Kidney glomerular epithelial cell (primary cell): ENCODE measurements around the gene OR52B6.
"Not testable (repeated sequence)": the region's sequence is repeated elsewhere in the genome, so short reads cannot be mapped to it uniquely, and the experiment has no call there.

Experiments
- DNase-seq: peaks from one replicate; lab custom pipeline; 2025; lab: John Stamatoyannopoulos, UW

The OR52B6 gene, protein sequence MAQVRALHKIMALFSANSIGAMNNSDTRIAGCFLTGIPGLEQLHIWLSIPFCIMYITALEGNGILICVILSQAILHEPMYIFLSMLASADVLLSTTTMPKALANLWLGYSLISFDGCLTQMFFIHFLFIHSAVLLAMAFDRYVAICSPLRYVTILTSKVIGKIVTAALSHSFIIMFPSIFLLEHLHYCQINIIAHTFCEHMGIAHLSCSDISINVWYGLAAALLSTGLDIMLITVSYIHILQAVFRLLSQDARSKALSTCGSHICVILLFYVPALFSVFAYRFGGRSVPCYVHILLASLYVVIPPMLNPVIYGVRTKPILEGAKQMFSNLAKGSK

GRCh38 chr11:5580577-5580976 lies at the start of gene OR52B6:
Gene OR52B6 (plus strand): TSS chr11:5580877. CDS start chr11:5580877, 0 bp downstream.
- no peak for DNase-seq

DNA sequence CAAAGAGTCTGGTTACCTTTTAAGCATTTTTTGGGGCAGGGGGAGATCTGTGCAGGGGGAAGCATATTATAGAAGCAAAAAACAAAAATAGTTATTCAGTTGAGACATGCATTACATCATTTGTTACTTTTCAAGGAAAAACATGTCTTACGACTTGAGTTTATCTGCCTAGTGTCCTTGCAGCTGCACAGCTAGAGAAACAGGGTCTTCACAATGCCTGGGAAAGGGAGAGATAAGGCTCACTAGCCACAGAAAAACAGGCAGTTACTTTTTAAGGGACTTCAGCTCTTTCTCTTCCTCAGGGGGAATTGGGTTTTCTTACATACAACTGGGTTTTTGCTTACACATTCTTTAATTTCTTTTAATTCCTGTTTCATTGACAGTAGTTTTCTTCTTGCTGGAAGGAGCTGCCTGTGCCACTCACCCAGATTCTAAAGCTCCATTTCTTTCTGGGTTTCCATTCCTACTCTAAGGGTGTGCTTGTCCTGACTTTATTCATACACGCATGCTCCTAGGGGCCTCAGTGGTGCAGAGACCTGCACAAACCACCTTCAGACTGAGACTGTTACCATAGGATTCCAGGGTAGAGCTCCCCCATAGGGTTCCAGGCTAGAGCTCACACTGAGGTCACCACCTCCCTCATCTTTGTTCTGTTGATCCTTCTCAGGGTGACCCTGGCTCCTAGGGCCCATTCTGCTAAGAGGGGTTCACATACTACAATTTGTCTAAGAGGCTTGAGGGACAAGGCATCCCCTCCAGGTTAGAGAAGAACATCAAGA lies 49.4 kb upstream of the OR52B6 start:
- DNase-seq = no peak

DNA sequence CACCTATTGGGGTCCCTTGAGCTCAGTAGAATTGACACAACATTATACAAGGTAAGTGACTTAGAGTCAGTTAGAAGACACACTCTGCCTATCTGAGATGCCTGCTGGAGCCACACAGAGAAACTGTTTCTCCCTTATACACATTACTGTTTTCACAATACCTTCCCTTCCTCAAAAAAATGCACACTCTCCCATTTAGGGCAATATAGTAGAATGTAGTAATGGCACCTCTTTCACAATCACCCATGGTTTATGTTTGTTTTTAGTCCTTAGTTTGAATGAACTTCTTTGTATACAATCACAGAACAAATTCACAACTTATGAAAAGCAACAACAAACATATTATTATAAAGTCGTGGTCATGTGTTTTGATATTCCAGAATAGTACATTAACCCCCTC lies 46.6 kb upstream of the OR52B6 start:
- no peak for DNase-seq

GRCh38 chr11:5536482-5536881 lies 44.2 kb upstream of the OR52B6 start:
- DNase-seq = no peak

DNA sequence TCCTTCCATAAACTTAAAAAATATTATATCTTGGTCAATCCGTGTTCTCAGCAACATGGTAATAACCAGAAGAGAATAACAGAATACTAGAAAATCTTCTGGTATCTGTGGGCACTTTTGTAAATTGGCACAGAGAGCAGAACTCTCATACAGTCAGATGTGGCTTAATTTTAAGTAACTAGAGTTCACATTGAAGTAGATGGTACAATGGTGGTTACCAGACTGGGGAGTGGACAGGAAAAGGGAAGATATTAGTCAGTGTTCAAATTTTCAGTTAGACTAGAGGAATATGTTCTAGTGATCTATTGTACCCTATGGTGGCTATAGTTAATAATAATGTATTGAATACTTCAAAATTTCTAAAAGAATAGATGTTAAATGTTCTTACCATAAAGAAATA lies 39.2 kb upstream of the OR52B6 start:
- DNase-seq = no peak

DNA sequence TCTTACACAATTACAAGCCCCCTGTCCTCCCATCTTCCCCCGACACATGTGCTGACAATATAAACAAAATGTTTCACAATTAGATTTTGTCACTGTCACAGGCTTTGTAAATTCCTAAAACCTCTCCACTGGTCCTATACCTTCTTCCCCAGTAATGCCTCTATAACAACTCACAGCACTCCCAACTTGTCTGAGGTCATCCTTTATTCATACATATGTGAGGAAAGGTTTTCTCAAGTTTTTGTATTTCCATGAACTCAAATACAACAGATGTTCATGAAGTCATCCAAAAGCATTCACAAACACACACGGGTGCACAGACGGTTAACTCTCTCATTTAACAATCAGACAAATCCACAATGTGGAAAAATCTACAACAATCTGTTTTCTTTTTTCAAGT lies 34.2 kb upstream of the OR52B6 start:
- DNase-seq = no peak

DNA sequence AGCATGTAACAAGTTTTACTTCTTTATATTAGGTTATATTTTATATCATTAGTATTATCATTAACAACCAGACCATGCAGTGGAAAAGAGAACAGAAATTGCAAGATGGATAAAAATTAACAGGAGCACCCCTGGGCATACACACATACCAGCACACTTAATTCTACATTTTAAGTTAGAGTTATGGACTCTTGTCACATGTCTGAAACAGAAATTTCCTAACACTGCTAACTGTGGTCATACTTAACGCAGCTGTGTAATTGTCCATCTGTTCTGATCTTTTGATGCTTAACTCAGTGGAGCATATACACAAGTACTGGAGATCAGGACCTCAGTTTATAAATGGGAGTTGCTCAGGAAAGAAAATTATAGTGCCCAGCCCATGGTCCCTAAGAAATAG lies 32.7 kb upstream of the OR52B6 start:
- DNase-seq = no peak

DNA sequence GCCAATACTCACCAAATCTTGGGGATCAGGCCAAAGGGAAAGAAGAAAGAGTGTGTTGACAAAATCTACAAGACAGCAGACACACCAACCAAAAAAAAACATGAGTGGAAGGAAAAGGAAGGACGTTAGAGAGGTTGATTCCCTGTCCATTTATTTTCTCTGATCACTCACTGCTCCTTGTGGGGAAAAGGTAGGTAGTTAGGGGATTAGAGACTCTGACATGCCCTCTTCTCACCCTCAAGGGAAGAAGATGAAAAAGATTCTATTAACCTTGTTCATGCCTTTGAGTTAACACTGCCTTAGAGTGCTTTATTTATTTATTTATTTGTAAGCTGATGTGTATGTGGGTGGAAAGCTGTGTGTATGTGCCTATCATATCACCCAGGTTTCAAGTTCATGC lies 32.2 kb upstream of the OR52B6 start, which contains the start of gene OR52H1:
OR52H1 (minus strand) TSS at position 101 of the 400 bp plus-strand sequence. CDS start 3,035 bp downstream, outside the sequence.
- no peak for DNase-seq

DNA sequence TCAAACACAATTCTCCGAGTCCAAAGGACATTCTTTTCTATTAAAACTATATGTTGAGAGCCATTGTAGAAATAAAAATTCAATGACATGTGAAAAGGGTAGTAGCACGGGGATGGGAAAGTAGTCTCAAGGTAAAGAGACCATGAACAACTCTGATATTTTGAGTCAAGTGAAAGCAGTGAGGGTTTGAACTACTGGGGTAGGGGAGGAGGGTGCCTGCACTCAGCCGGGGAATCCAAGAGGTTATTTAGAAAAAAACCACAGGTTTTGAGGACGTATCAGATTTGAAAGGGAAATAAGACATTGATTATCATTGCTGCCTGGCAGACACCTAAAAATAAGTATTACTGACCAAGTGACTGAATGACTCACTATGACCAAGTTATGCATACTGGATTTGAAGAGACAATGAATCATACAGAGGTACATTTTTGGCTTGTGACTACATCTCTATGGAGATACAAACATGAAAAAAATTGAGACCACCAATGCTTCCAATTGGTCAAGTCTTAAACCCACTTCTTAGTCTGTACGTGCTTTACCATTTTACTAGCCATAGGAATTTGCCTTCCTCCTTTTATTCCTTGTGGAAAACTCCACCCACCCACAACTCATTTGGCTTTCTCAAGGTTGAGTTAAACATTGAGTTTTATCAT lies 30.1 kb upstream of the OR52B6 start:
- peak; percentile 73 for DNase-seq

- peak; percentile 24 for DNase-seq
Measured at GRCh38 chr11:5553343-5553742, 27.3 kb upstream of the OR52B6 start.

GRCh38 chr11:5556596-5557188 lies 24.0 kb upstream of the OR52B6 start:
- no peak for DNase-seq

DNA sequence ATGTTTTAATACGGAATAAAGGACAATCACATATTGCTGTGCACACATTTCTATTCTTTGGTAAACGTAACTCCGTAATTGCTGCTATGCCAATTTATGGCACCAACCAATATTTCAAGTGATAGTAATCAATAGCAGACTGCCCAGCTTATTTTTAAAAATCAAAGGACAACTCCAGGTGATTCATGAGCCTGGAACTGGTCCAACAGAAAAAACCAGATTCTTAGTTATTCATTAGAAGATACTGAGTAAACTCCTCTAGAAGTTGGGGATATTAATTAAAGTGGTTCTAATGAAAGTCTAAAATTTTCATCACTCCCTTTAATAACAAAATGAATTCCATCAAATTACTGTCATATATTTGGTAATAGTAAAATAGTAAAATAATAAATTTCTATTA lies 22.9 kb upstream of the OR52B6 start:
- no peak for DNase-seq

- DNase-seq = peak; percentile 38
Measured at GRCh38 chr11:5564259-5565019, 16.2 kb upstream of the OR52B6 start.

DNA sequence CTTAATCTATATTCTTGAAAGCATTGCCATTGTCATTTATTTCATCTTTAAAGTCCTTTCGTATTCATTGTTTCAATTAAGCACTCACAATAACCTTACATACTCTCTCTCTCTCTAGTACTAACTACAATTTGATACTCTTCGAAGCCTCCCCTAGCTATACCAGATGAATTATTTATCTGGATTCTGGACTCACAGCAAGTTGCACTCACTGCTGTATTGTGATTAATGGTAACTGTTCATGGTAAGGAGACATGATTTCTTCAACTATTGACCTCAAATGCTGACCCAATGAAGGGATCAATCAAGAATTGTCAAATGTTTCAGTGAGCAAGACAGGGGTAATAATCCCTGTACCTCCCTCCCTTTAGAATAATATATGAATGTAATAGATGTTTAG lies 6.0 kb upstream of the OR52B6 start:
- DNase-seq = no peak

DNA sequence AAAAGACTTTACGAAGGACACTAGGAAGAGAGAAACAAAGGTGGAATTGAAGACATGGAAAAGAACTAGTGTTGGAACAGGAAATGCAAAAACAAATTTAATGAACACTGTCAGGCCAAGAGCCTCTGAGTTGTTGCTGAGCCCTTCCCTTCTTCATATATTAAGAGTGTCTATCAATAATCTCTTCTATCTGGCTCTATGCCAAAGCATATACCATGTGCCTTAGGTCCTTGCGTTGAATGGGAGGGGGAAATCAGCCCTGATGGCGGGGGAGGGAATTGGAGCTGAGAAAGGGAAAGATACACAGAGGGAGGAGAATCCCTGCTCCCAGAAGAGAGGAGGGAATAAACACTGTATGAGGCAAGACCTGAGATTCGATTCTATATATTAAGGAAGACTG lies 5.5 kb upstream of the OR52B6 start:
- DNase-seq = no peak

- no peak for DNase-seq
Measured at GRCh38 chr11:5577101-5577500, 3.6 kb upstream of the OR52B6 start.

DNA sequence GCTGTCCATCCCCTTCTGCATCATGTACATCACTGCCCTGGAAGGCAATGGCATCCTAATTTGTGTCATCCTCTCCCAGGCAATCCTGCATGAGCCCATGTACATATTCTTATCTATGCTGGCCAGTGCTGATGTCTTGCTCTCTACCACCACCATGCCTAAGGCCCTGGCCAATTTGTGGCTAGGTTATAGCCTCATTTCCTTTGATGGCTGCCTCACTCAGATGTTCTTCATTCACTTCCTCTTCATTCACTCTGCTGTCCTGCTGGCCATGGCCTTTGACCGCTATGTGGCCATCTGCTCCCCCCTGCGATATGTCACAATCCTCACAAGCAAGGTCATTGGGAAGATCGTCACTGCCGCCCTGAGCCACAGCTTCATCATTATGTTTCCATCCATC lies 337 bp downstream of the OR52B6 start:
- DNase-seq = no peak

GRCh38 chr11:5584458-5584857 lies 3.8 kb downstream of the OR52B6 start:
- not testable (repeated sequence) for DNase-seq

- DNase-seq = not testable (repeated sequence)
Measured at GRCh38 chr11:5589906-5590305, 9.2 kb downstream of the OR52B6 start.

DNA sequence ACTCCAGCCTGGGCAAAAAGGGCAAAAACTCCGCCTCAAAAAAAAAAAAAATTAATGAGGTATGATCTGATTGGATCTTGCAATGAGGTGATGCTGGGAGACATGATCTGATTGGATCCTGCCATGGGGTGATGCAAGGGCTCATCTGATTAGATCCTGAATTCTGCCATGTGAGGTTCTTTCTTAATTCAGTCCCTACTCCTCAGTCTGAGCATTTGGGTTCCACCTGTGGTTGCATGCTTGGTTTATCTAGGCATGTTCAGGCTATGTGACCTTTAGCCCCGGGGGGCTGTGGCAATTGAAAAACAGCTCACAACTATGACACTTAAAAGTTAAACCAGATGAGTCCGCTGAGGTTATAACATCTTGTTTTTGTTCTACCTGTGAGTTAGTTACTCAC lies 10.9 kb downstream of the OR52B6 start:
- DNase-seq = no peak

- no peak for DNase-seq
Measured at GRCh38 chr11:5592615-5593014, 11.9 kb downstream of the OR52B6 start.

GRCh38 chr11:5593146-5593545 lies 12.5 kb downstream of the OR52B6 start:
- no peak for DNase-seq
